ENCODE measurements around the gene EPHA4.
A peak's percentile ranks its signal among the peaks of the same experiment; 100 is the strongest.

DNA sequence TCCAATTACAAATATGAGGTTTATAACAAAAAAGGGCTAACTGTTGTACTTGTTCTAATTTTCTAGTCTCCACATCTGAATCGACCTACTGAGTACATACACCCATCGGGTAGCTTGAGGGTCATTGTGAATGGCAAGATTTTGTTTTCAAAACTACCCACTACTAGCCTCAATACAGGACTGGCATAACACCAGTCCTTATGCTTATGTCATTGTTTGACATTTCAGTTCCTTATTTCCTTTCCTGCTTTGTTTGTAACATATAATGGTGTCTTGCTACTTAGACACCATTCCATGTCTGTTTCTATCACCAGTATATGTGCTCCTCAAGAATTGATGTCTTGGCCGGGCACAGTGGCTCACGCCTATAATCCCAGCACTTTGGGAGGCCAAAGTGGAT lies 86.0 kb downstream of the EPHA4 start:
- TF ChIP-seq POLR2AphosphoS5 (IDR thresholded peaks at IDR 0.05; ENCODE audit: low read depth, low read length) (no peak), POLR2A (IDR thresholded peaks at IDR 0.05; ENCODE audit: low read depth, low read length) (no peak), TAF1 (IDR thresholded peaks at IDR 0.05; ENCODE audit: low read depth, low read length) (no peak), SPI1 (IDR thresholded peaks at IDR 0.05; ENCODE audit: low read depth, low read length) (peak; percentile 40), POU2F2 (IDR thresholded peaks at IDR 0.05; ENCODE audit: low read depth, low read length) (no peak), PAX5 (IDR thresholded peaks at IDR 0.05; ENCODE audit: insufficient read depth, low read length, severe bottlenecking) (no peak)
